GM12864 (cell line): ENCODE measurements around the gene DUSP6.

Source experiments
- DNase-seq: peaks from one replicate; pipeline ENCODE4 v3.0.0-alpha.2; 2011; ENCODE audit warnings: low read depth
- H3K4me3 ChIP-seq: 2 replicates; pipeline ENCODE4 v1.5.1; 2011; ENCODE audit warnings: mild to moderate bottlenecking, low read depth, low read length, control low read depth
- CTCF ChIP-seq: IDR thresholded peaks from 2 replicates; pipeline ENCODE4 v1.5.1; 2011; ENCODE audit warnings: low read depth, mild to moderate bottlenecking, moderate library complexity, low read length, control low read depth, inconsistent platforms; ENCODE audit errors: missing control alignments

DUSP6 gene

DNA sequence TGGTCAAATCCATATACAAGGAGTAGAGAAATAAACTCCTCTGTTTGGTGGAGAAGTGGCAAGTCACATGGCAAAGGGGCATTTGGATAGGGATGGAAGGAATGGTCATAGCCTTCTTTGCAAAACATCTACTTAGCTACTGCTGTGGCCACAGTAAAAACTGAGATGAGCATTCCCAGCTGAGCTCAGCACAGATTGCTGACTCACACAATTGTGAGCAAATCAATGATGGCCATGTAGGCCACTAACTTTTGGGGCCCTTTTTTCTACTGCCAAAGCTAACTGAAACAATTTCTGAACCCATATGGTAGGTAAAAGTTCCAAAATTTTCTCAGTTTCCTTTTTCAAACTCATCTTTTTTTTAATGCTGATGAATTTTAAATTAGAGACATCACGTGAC lies 31.6 kb downstream of the DUSP6 start:
- H3K4me3 ChIP-seq: no peak overlapping the region
- DNase-seq: no peak
- TF ChIP-seq CTCF: no peak

DNA sequence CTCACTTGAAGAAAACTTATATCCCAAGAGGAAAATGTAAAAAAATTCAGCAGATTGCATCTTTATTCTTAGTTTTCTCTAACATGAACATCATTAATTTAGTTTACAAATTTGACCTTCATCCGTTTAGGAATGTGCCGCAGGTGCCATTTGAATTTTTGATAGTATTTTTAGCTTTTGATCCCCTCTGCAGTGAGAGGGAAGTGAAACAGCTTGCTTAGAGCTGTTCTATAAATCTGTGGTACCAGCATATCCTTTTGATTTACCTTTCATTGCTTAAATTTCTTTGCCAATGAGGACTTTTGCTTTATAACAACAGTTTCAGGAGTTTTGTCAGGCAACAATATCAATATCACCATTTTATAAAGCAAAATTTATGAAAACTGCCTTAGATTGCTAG lies 32.7 kb downstream of the DUSP6 start:
- no peak for TF ChIP-seq CTCF
- DNase-seq: no peak
- H3K4me3 ChIP-seq: no peak overlapping the region

DNA sequence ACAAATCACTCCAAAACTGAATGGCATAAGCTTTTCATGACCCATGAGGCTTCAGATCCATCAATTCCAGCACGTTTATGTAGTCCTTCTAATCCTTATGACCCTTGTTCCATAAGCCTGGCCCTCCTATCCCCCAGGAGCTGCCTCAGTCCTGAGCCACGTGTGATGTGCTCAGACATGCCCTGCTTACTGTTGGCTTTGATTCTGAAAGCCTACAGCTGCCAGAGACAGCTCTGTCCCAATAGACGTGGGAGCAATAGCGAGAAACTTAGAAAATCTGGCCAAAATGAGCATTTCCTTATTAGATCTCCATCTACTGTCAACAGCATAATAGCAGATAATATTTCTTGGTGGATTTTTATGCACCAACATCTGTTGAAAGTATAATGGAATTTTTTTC lies 33.2 kb downstream of the DUSP6 start:
- no peak for DNase-seq
- TF ChIP-seq CTCF: no peak

DNA sequence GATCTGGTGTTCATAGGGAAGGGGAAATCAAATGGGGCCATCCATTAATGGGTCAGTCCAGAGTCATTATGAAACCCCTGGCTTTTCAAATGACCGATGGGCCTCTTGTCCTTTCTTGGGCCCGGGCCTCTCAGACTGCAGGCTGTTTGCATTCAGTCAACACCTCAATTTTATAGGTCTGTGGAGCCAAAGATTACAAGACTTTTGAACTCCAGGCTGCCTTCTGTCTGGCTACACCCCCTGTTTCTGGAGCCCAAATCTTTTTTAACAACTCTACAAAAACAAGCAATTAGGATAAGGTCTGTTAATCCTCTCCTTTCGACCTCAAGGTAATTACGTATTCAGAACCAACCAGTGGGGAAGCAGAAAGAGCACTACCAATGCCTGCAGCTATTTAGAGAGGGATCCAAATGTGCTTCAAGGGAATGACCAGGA lies 35.6 kb downstream of the DUSP6 start:
- DNase-seq: no peak
- no peak overlapping the region for H3K4me3 ChIP-seq
- no peak for TF ChIP-seq CTCF

More for the DNA sequence above, 33.2 kb downstream of the DUSP6 start:
- no peak overlapping the region for H3K4me3 ChIP-seq

- no peak for DNase-seq
- H3K4me3 ChIP-seq: no peak overlapping the region
- TF ChIP-seq CTCF: no peak
These were observed 38.1 kb downstream of the DUSP6 start for GRCh38 chr12:89314060-89314761.

DNA sequence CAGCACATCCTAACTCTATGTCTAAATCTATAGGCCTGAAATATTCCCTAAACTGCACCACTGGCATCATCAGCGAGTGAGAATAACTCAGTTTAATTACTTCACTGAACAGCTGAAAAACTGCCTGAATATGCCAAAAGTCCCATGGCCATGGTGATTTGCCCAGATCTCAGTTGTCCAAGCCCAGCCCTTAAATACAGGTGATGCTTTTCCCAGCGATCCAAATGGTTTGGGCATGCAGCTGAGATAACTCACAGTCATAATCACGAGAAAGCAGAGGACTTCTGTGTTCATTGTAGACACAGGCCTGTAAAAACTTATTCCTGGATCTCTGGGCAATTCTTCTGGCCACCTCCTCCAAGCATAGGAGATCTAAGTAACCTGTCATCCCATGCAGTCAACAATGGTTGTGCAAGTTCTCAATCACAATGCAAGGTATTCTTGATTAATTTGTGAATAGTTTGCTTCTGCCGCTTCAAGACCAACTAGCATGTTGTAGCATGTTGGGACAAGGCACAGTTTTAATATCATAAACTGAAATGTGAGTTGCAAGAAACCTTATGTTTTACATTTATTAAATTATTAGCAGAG lies 40.5 kb downstream of the DUSP6 start:
- DNase-seq: no peak
- no peak for TF ChIP-seq CTCF
- H3K4me3 ChIP-seq: no peak overlapping the region

GRCh38 chr12:89309815-89310214 lies 42.5 kb downstream of the DUSP6 start:
- no peak overlapping the region for H3K4me3 ChIP-seq
- DNase-seq: no peak

More at GRCh38 chr12:89309815-89310214, 42.5 kb downstream of the DUSP6 start:
- no peak for TF ChIP-seq CTCF
